ENCODE data around the gene RASA3.

The RASA3 gene

DNA sequence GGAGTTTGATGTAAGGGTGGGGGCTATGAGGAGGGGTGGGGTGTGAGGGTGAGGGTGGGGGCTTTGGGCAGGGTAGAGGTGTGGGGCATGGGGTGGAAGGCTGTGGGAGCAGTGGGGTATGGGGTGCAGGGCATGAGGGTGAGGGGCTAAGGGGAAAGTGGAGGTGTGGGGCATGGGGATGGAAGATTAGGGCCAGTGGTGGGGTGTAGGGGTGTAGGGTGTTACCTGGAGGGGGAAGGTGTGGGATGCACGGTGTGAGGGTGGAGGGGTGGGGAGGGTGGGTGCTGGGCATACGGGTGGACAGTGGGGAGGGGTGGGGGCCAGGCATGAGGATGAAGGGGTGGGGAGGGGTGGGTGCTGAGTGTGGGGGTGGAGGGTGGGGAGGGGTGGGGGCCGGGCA lies 22.9 kb upstream of the RASA3 start:
- Histone ChIP-seq H3K27ac (no peak overlapping the region), H3K4me3 (no peak overlapping the region)
- no peak for DNase-seq (ENCODE audit: low spot score)
- TF ChIP-seq, protein P1, sequence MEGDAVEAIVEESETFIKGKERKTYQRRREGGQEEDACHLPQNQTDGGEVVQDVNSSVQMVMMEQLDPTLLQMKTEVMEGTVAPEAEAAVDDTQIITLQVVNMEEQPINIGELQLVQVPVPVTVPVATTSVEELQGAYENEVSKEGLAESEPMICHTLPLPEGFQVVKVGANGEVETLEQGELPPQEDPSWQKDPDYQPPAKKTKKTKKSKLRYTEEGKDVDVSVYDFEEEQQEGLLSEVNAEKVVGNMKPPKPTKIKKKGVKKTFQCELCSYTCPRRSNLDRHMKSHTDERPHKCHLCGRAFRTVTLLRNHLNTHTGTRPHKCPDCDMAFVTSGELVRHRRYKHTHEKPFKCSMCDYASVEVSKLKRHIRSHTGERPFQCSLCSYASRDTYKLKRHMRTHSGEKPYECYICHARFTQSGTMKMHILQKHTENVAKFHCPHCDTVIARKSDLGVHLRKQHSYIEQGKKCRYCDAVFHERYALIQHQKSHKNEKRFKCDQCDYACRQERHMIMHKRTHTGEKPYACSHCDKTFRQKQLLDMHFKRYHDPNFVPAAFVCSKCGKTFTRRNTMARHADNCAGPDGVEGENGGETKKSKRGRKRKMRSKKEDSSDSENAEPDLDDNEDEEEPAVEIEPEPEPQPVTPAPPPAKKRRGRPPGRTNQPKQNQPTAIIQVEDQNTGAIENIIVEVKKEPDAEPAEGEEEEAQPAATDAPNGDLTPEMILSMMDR (IDR thresholded peaks at IDR 0.05), result no peak

DNA sequence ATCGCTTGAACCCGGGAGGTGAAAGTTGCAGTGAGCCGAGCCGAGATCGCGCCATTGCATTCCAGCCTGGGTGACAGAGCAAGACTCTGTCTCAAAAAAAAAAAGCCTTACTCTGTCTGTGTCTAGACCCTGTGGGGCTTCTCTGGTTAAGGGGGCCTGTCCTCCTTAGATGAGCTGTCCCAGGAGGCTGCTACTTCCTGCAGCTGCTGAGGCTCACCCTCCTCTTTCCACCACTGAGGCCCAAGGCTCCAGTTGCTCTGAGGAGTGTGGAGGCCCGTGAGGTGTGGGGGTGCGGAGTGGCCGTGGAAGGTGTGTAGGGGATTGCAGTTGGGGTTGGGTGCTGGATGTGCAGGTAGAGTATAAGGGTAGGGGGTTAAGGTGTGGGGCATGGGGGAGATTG lies 22.1 kb upstream of the RASA3 start:
- no peak for DNase-seq (ENCODE audit: low spot score)
- TF ChIP-seq, protein P1 (IDR thresholded peaks at IDR 0.05), result no peak
- Histone ChIP-seq H3K4me3 (no peak overlapping the region), H3K27ac (no peak overlapping the region)

DNA sequence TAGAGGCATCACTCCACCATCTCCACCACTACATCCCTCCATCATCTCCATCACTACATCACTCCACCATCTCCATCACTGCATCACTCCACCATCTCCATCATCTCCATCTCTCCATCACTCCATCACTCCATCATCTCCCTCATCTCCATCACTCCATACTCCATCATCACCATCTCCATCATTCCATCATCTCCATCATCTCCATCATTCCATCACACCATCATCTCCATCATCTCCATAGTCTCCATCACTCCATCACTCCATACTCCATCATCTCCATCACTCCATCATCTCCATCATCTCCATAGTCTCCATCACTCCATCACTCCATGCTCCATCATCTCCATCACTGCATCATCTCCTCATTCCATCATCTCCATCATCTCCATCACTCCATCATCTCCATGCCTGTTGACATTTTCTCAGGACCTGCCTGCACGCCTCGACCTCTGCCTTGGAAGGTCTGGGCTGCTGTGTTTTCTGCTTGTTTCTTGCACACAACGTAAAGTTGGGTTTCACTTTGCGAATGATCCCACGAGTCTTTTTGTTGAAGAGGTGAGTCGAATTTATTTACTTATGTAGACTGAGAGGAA lies 21.2 kb upstream of the RASA3 start:
- TF ChIP-seq, protein P1 (IDR thresholded peaks at IDR 0.05), result no peak
- DNase-seq (ENCODE audit: low spot score), result no peak
- no peak overlapping the region for H3K27ac ChIP-seq
- no peak overlapping the region for H3K4me3 ChIP-seq

DNA sequence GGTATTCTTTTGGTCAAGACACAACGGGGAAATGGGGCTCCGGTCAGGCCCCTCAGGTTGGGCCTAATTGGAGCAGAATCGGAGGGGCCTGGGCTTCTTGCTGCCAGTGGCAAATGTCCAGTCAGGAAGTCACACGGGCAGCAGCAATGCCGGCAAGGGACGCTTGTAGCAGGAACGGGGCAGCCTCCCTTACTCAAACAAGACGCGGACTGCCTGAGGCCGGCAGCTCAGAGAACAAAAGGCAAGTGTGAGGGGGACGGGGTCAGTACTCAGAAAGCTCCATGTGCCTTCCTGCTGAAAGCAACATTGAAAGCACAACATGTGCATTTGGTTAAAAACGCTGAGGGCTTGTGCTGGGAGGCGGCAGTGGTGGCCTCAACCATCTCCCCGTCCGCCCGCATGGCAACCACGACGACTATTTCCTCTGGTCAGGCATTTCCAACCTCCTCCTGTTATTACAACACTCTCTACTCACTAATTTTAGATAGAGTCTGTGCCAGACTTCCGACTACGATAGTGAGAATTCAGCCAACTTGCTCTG lies 20.5 kb upstream of the RASA3 start:
- no peak overlapping the region for H3K27ac ChIP-seq
- no peak overlapping the region for H3K4me3 ChIP-seq
- TF ChIP-seq, protein P1 (IDR thresholded peaks at IDR 0.05), result no peak
- no peak for DNase-seq (ENCODE audit: low spot score)

DNA sequence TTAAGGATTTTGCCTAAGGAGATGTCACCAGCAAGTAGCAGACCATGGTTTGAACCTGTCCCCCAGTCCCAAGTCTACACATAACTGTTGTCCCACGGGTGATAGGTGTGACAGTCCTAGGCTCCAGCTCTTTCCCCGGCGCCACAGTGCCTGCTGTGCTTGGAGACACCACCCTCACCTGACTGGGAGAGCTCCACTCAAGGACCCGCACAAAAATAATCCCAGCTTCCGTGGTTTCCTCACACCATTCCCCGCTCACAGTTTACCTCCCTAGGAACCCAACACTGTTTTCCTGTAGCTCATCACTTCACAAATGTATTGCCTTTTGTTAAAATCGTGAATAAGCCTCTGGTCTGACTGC lies 19.8 kb upstream of the RASA3 start:
- TF ChIP-seq, protein P1 (IDR thresholded peaks at IDR 0.05), result no peak

DNA sequence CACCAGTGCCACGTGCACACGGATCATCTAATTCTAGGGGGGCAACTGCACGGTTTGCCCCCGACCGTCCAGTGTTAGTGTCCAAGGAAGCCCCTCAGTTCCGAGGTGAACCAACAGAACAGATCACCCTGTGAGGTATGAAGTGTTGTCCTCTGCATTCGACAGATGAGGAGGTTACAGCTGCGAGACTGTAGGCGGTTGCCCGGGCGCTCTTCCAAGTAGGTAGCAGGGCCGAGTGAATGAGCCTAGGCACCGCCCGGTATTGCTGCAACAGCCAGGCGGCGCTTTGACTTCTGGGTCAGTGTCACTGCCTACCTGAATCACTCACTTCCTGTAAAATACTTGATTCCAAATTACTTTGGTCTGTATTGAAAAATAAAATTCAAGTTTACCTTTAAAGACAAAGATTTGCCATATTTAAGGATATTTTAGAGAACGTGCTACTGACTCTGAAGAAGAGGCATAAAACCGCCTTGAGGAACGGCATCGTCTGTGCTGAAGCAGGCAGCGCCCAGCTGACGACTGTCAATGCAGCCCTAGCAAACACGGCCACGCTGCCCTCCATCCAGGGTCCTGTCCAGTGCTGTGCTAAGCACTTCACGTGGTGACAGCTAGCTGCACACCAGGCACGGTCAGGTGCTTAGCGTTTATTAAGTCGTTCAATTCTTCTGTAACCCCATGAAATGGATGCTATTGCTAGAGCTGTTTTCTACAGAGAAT lies 19.3 kb upstream of the RASA3 start:
- H3K4me3 ChIP-seq, result no peak overlapping the region
- DNase-seq (ENCODE audit: low spot score), result peak; percentile 55
- no peak overlapping the region for H3K27ac ChIP-seq
- TF ChIP-seq, protein P1 (IDR thresholded peaks at IDR 0.05), result no peak

More for the DNA sequence above, 19.8 kb upstream of the RASA3 start:
- DNase-seq (ENCODE audit: low spot score), result no peak
- H3K4me3 ChIP-seq, result no peak overlapping the region
- no peak overlapping the region for H3K27ac ChIP-seq

DNA sequence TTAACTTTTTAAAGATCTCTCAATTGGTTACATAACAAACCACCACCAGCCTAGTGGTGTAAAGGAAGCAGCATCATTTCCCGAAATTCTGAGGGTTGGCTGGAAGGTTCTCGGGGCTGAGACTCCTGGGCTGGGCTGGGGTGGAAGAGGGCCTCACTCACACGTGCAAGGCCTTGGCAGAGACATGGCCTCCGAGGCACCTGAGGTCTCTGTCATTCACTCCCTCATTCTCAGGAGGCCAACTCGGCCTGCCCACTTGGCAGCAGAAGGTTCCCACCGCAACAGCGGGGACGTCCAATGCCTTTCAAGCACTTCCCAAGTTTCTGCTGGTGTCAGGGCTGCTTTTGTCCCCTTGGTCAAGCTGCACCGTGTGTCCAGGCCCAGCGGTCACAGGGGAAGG lies 18.6 kb upstream of the RASA3 start:
- TF ChIP-seq, protein P1 (IDR thresholded peaks at IDR 0.05), result no peak
- Histone ChIP-seq H3K27ac (no peak overlapping the region), H3K4me3 (no peak overlapping the region)
- DNase-seq (ENCODE audit: low spot score), result peak; percentile 69
